ENCODE measurements around the gene DEGS2.

The DEGS2 gene

GRCh38 chr14:100147691-100148464 lies 11.6 kb downstream of the DEGS2 start:
- no peak for DNase-seq

- DNase-seq, result peak; percentile 37
Observed at GRCh38 chr14:100147181-100147631, 12.2 kb downstream of the DEGS2 start.

GRCh38 chr14:100146531-100147091 lies 12.8 kb downstream of the DEGS2 start:
- no peak for DNase-seq

GRCh38 chr14:100145682-100146464 lies 13.6 kb downstream of the DEGS2 start:
- DNase-seq, result no peak

- DNase-seq, result no peak
Observed at GRCh38 chr14:100144996-100145646, 14.3 kb downstream of the DEGS2 start.

GRCh38 chr14:100144645-100144995 lies 14.8 kb downstream of the DEGS2 start:
- DNase-seq, result no peak

GRCh38 chr14:100143934-100144333 lies 15.5 kb downstream of the DEGS2 start:
- DNase-seq, result no peak

GRCh38 chr14:100143523-100143922 lies 15.9 kb downstream of the DEGS2 start:
- DNase-seq, result no peak

GRCh38 chr14:100142073-100143040 lies 17.1 kb downstream of the DEGS2 start:
- no peak for DNase-seq

- DNase-seq, result no peak
Observed at GRCh38 chr14:100141098-100141497, 18.3 kb downstream of the DEGS2 start.

GRCh38 chr14:100140452-100141078 lies 18.9 kb downstream of the DEGS2 start:
- DNase-seq, result no peak

GRCh38 chr14:100138955-100139354 lies 20.5 kb downstream of the DEGS2 start:
- DNase-seq, result no peak

- no peak for DNase-seq
Observed at GRCh38 chr14:100138082-100138787, 21.2 kb downstream of the DEGS2 start.

GRCh38 chr14:100137173-100137572 lies 22.3 kb downstream of the DEGS2 start:
- no peak for DNase-seq

GRCh38 chr14:100135784-100136183 lies 23.7 kb downstream of the DEGS2 start:
- no peak for DNase-seq

GRCh38 chr14:100135073-100135472 lies 24.4 kb downstream of the DEGS2 start:
- no peak for DNase-seq

- DNase-seq, result no peak
Observed at GRCh38 chr14:100134586-100134985, 24.9 kb downstream of the DEGS2 start.

- DNase-seq, result no peak
Observed at GRCh38 chr14:100132903-100133510, 26.4 kb downstream of the DEGS2 start.

- DNase-seq, result no peak
Observed at GRCh38 chr14:100132161-100132902, 27.1 kb downstream of the DEGS2 start.

- no peak for DNase-seq
Observed at GRCh38 chr14:100131181-100131580, 28.3 kb downstream of the DEGS2 start.

All from NCI-H2029 (cell line).